ENCODE results near the gene TAS2R14.

Gene TAS2R14

GRCh38 chr12:10939163-10939562, at the start of gene TAS2R14:
TAS2R14 (minus strand) TSS chr12:10939263; CDS start chr12:10939207, 56 bp downstream.
- DNase-seq: no peak

- DNase-seq: no peak
Measured at GRCh38 chr12:10986812-10987211, 47.7 kb upstream of the TAS2R14 start, which contains the start of gene TAS2R50. TAS2R50 (minus strand) TSS chr12:10986912; CDS start chr12:10986860, 52 bp downstream.

- no peak for DNase-seq
Measured at GRCh38 chr12:10982244-10982643, 43.2 kb upstream of the TAS2R14 start.

- no peak for DNase-seq
Measured at GRCh38 chr12:10974965-10975364, 35.9 kb upstream of the TAS2R14 start.

- DNase-seq: no peak
Measured at GRCh38 chr12:10968765-10969456, 29.8 kb upstream of the TAS2R14 start.

GRCh38 chr12:10967409-10967808, 28.3 kb upstream of the TAS2R14 start:
- DNase-seq: no peak

- DNase-seq: no peak
Measured at GRCh38 chr12:10966314-10966713, 27.3 kb upstream of the TAS2R14 start.

- DNase-seq: peak; percentile 32
Measured at GRCh38 chr12:10965476-10965875, 26.4 kb upstream of the TAS2R14 start.

GRCh38 chr12:10960211-10960610, 21.1 kb upstream of the TAS2R14 start:
- no peak for DNase-seq

- DNase-seq: no peak
Measured at GRCh38 chr12:10959804-10960203, 20.7 kb upstream of the TAS2R14 start.

GRCh38 chr12:10957741-10958140, 18.7 kb upstream of the TAS2R14 start:
- DNase-seq: no peak

GRCh38 chr12:10956085-10956484, 17.0 kb upstream of the TAS2R14 start:
- peak; percentile 39 for DNase-seq

- no peak for DNase-seq
Measured at GRCh38 chr12:10952645-10953044, 13.6 kb upstream of the TAS2R14 start.

- no peak for DNase-seq
Measured at GRCh38 chr12:10943167-10943566, 4.1 kb upstream of the TAS2R14 start.

GRCh38 chr12:10941916-10942607, 3.0 kb upstream of the TAS2R14 start:
- no peak for DNase-seq

GRCh38 chr12:10941369-10941768, 2.3 kb upstream of the TAS2R14 start:
- DNase-seq: no peak

GRCh38 chr12:10940389-10940788, 1.3 kb upstream of the TAS2R14 start:
- no peak for DNase-seq

GRCh38 chr12:10936506-10936905, 2.6 kb downstream of the TAS2R14 start:
- peak; percentile 56 for DNase-seq

- no peak for DNase-seq
Measured at GRCh38 chr12:10928746-10929286, 10.2 kb downstream of the TAS2R14 start, which contains the start of gene PRH2. PRH2 (plus strand) TSS chr12:10929236; CDS start chr12:10929274, 38 bp downstream.

GRCh38 chr12:10926269-10926668, 12.8 kb downstream of the TAS2R14 start:
- no peak for DNase-seq

GRCh38 chr12:10919809-10920208, 19.3 kb downstream of the TAS2R14 start:
- DNase-seq: no peak

- DNase-seq: no peak
Measured at GRCh38 chr12:10910380-10910779, 28.7 kb downstream of the TAS2R14 start.

- DNase-seq: no peak
Measured at GRCh38 chr12:10909462-10909861, 29.6 kb downstream of the TAS2R14 start, which contains the start of gene TAS2R13. TAS2R13 (minus strand) TSS chr12:10909562; CDS start chr12:10909298, 264 bp downstream.

GRCh38 chr12:10904686-10905085, 34.4 kb downstream of the TAS2R14 start:
- DNase-seq: no peak

Measured in MV-4-11 (cell line).